K562 (cell line): ENCODE data around the gene DOLPP1. TPM values are rescaled to one million over a fixed set of nuclear protein-coding genes. Genes with fewer than 3 reads are reported as not detected.

ENCODE experiments used
- CREB1 ChIP-seq, 2 experiments: sonication (generic) in 1 of 2; formaldehyde crosslinking in 1 of 2; IDR thresholded peaks; 2 replicates each; pipeline versions ENCODE4 v1.6.1 to v1.8.0; 2012 to 2022; ENCODE audit warnings: inconsistent platforms in 1 of 2, mild to moderate bottlenecking in 1 of 2, missing genetic modification reagents in 1 of 2, moderate library complexity in 1 of 2
- CSDE1 ChIP-seq, 2 experiments: fragments of 450-650 bp; IDR thresholded peaks; 2 replicates each; pipeline ENCODE4 v1.6.1; 2016; ENCODE audit warnings: mild to moderate bottlenecking in 1 of 2
- FOXP1 ChIP-seq: sonication (generic); formaldehyde crosslinking; IDR thresholded peaks from 2 replicates; pipeline ENCODE4 v1.8.0; 2022; ENCODE audit warnings: mild to moderate bottlenecking, missing genetic modification reagents
- GATA2 ChIP-seq: sonication (generic); formaldehyde crosslinking; IDR thresholded peaks from 2 replicates; pipeline ENCODE4 v1.4.0; 2020; ENCODE audit warnings: mild to moderate bottlenecking, missing genetic modification reagents
- JUND ChIP-seq, 2 experiments: IDR thresholded peaks; 2 replicates in 1 of 2; 3 replicates in 1 of 2; pipeline ENCODE4 v1.6.1; 2011; ENCODE audit warnings: borderline replicate concordance in 2 of 2, low read depth in 2 of 2, low read length in 2 of 2, improper control_type of control experiment in 1 of 2, missing biosample characterization in 1 of 2, missing genetic modification characterization in 1 of 2, missing genetic modification reagents in 1 of 2
- RBM15 ChIP-seq: fragments of 200-400 bp; formaldehyde crosslinking; IDR thresholded peaks from 2 replicates; pipeline ENCODE4 v1.6.1; 2018; ENCODE audit warnings: mild to moderate bottlenecking, low read length, moderate library complexity; ENCODE audit not compliant: insufficient read depth
- SMC3 ChIP-seq: conservative IDR thresholded peaks from 2 replicates; pipeline ENCODE4 v1.6.1; 2011; ENCODE audit warnings: low read depth, low read length, improper control_type of control experiment; ENCODE audit not compliant: insufficient read depth
- TAF9B ChIP-seq: fragments of 450-650 bp; IDR thresholded peaks from 2 replicates; pipeline ENCODE4 v1.6.1; 2018; ENCODE audit warnings: mild to moderate bottlenecking; ENCODE audit not compliant: partially characterized antibody
- TBP ChIP-seq: optimal IDR thresholded peaks from 2 replicates; pipeline ENCODE3; 2011; ENCODE audit warnings: low read depth, low read length, improper control_type of control experiment
- THAP12 ChIP-seq: fragments of 250-450 bp; sonication (Bioruptor Pico); IDR thresholded peaks from 2 replicates; pipeline ENCODE4 v1.9.0; 2021; ENCODE audit warnings: mild to moderate bottlenecking, inconsistent platforms
- TRIM24 ChIP-seq, 2 experiments: fragments of 450-650 bp; IDR thresholded peaks; 2 replicates each; pipeline ENCODE4 v1.6.1; 2016
- ZBTB12 ChIP-seq: fragments of 250-450 bp; sonication (Bioruptor Pico); IDR thresholded peaks from 2 replicates; pipeline ENCODE4 v1.4.0; 2020
- ZNF584 ChIP-seq: fragments of 200-800 bp; sonication (Bioruptor generic); IDR thresholded peaks from 2 replicates; pipeline ENCODE4 v1.6.1; 2016; ENCODE audit warnings: low read depth, mild to moderate bottlenecking, missing genetic modification characterization, missing compliant biosample characterization
- polyA plus RNA-seq, 8 experiments: library from polyadenylated mRNA; depleted of rRNA in 4 of 8; stranded (reverse) in 5 of 8; unstranded in 3 of 8; fragments of >200 nt; fragmentation: Nextera tagmentation in 2 of 8; fragmentation: Illumina TruSeq in 1 of 8; extraction: Ambion mirVana in 2 of 8; extraction: Trizol in 1 of 8; gene quantifications; 2 replicates each; pipeline versions ENCODE4 v1.2.1 to v1.2.3, GENCODE V29; 2011 to 2014; ENCODE audit warnings: inconsistent platforms in 1 of 8, missing spikeins in 1 of 8
- total RNA-seq, 7 experiments: library from RNA; depleted of rRNA in 6 of 7; stranded (reverse); fragments of >200 nt in 6 of 7; fragmentation: Illumina TruSeq in 2 of 7; extraction: Trizol in 2 of 7; gene quantifications; 2 replicates each; pipeline versions ENCODE4 v1.2.1 to v1.2.3, GENCODE V29; 2011 to 2021; ENCODE audit warnings: low replicate concordance in 1 of 7
- TF ChIP-seq, protein P1 (sequence below): sonication (generic); formaldehyde crosslinking; IDR thresholded peaks from 2 replicates; pipeline ENCODE4 v1.8.1; 2023; ENCODE audit warnings: missing genetic modification reagents, mild to moderate bottlenecking, borderline replicate concordance

DOLPP1 gene
- total and polyA plus RNA-seq, 9 of the 15 experiments (the other 6 are each of a cell fraction or from before 2014, with no cell fraction given) = 3.0 to 39.8 (median 30.5) TPM

DNA sequence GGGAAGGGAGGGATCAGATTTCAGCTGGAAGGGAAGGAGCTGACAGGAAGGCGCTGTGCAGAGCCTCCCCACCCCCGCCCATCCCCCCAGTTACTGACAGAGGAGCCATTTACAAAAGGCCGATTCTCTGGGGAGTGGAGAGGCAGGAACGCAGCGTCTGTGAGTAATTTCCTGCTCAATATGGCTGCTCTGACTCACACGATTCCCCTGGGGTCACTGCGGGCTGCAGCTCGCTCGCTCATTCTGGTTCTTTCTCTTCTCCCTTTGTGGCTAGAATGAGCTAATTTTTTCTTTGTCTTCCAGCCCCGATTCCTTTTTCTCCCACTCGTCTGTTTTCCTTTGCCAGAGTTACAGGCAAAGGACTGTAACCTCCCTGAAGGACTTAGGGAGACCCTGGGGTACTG lies 59.1 kb downstream of the DOLPP1 start (continued):
- TF ChIP-seq JUND (IDR thresholded peaks at IDR 0.05; ENCODE audit: borderline replicate concordance, low read depth, low read length) (peak; percentile 83), JUND (tag; IDR thresholded peaks at IDR 0.05; ENCODE audit: borderline replicate concordance, low read depth, low read length) (peak; percentile 72; the same call in 1 of the 3 replicates), TRIM24 (IDR thresholded peaks at IDR 0.05) (peak in 1 of 2 experiments; percentile 29; a peak in 1 of 4 replicates), ZBTB12 (CRISPR knock-in tag) (no peak), RBM15 (no peak), CREB1 (IDR thresholded peaks at IDR 0.05) (no peak), CREB1 (CRISPR knock-in tag; IDR thresholded peaks at IDR 0.05) (no peak), CSDE1 (IDR thresholded peaks at IDR 0.05) (no peak), THAP12 (CRISPR knock-in tag) (no peak), GATA2 (no peak), FOXP1 (no peak; the same call in 1 of the 2 replicates), TAF9B (no peak), SMC3 (no peak), ZNF584 (CRISPR knock-in tag) (peak; percentile 75), TBP (peak; percentile 60)
- TF ChIP-seq, protein P1, sequence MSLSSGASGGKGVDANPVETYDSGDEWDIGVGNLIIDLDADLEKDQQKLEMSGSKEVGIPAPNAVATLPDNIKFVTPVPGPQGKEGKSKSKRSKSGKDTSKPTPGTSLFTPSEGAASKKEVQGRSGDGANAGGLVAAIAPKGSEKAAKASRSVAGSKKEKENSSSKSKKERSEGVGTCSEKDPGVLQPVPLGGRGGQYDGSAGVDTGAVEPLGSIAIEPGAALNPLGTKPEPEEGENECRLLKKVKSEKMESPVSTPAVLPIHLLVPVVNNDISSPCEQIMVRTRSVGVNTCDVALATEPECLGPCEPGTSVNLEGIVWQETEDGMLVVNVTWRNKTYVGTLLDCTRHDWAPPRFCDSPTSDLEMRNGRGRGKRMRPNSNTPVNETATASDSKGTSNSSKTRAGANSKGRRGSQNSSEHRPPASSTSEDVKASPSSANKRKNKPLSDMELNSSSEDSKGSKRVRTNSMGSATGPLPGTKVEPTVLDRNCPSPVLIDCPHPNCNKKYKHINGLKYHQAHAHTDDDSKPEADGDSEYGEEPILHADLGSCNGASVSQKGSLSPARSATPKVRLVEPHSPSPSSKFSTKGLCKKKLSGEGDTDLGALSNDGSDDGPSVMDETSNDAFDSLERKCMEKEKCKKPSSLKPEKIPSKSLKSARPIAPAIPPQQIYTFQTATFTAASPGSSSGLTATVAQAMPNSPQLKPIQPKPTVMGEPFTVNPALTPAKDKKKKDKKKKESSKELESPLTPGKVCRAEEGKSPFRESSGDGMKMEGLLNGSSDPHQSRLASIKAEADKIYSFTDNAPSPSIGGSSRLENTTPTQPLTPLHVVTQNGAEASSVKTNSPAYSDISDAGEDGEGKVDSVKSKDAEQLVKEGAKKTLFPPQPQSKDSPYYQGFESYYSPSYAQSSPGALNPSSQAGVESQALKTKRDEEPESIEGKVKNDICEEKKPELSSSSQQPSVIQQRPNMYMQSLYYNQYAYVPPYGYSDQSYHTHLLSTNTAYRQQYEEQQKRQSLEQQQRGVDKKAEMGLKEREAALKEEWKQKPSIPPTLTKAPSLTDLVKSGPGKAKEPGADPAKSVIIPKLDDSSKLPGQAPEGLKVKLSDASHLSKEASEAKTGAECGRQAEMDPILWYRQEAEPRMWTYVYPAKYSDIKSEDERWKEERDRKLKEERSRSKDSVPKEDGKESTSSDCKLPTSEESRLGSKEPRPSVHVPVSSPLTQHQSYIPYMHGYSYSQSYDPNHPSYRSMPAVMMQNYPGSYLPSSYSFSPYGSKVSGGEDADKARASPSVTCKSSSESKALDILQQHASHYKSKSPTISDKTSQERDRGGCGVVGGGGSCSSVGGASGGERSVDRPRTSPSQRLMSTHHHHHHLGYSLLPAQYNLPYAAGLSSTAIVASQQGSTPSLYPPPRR = no peak
